Measurements from ENCODE around the gene ARPC3. TPM values are rescaled to one million over a fixed set of nuclear protein-coding genes. Genes with fewer than 3 reads are reported as not detected.
A peak's percentile ranks its signal among the peaks of the same experiment; 100 is the strongest.

ARPC3 gene
- total and polyA plus RNA-seq, 9 of the 15 experiments (the other 6 are each of a cell fraction or from before 2014, with no cell fraction given) = 74.2 to 575 (median 345) TPM

GRCh38 chr12:110403976-110404682, 46.0 kb downstream of the ARPC3 start (continued):
- no peak for TF ChIP-seq HMGN3 (IDR thresholded peaks at IDR 0.05; ENCODE audit: borderline replicate concordance, extremely low read depth, insufficient read length, low read depth, low read length)
- TF ChIP-seq ADNP (tag; IDR thresholded peaks at IDR 0.05) = no peak; the same call in 1 of the 2 replicates
- TF ChIP-seq CEBPG (CRISPR knock-in tag; IDR thresholded peaks at IDR 0.05) = no peak
- TF ChIP-seq CEBPG (tag; conservative IDR thresholded peaks at IDR 0.05 in 1 of 2, IDR thresholded peaks at IDR 0.05 in 1 of 2) = no peak
- TF ChIP-seq IFI16 (CRISPR knock-in tag; IDR thresholded peaks at IDR 0.05) = no peak
- TF ChIP-seq ZNF785 (CRISPR knock-in tag; IDR thresholded peaks at IDR 0.05) = no peak
- TF ChIP-seq PML (IDR thresholded peaks at IDR 0.05; ENCODE audit: low read length) = no peak
- no peak for TF ChIP-seq XRCC3 (IDR thresholded peaks at IDR 0.05)
- no peak for TF ChIP-seq TFAM (CRISPR knock-in tag; conservative IDR thresholded peaks at IDR 0.05)
- no peak for TF ChIP-seq ZBTB34 (CRISPR knock-in tag; IDR thresholded peaks at IDR 0.05)
- TF ChIP-seq ZNF57 (CRISPR knock-in tag; IDR thresholded peaks at IDR 0.05) = no peak
- TF ChIP-seq MECOM (CRISPR knock-in tag; IDR thresholded peaks at IDR 0.05) = no peak; the same call in 1 of the 2 replicates
- TF ChIP-seq, protein P1, sequence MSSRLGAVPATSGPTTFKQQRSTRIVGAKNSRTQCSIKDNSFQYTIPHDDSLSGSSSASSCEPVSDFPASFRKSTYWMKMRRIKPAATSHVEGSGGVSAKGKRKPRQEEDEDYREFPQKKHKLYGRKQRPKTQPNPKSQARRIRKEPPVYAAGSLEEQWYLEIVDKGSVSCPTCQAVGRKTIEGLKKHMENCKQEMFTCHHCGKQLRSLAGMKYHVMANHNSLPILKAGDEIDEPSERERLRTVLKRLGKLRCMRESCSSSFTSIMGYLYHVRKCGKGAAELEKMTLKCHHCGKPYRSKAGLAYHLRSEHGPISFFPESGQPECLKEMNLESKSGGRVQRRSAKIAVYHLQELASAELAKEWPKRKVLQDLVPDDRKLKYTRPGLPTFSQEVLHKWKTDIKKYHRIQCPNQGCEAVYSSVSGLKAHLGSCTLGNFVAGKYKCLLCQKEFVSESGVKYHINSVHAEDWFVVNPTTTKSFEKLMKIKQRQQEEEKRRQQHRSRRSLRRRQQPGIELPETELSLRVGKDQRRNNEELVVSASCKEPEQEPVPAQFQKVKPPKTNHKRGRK (tag; IDR thresholded peaks at IDR 0.05) = no peak
- 0 out of 2 replicates have a peak, but pooled peaks have one; percentile 16 for TF ChIP-seq ARID1B (IDR thresholded peaks at IDR 0.05)
- no peak for TF ChIP-seq ZNF780A (CRISPR knock-in tag; IDR thresholded peaks at IDR 0.05)
- TF ChIP-seq, protein P2, sequence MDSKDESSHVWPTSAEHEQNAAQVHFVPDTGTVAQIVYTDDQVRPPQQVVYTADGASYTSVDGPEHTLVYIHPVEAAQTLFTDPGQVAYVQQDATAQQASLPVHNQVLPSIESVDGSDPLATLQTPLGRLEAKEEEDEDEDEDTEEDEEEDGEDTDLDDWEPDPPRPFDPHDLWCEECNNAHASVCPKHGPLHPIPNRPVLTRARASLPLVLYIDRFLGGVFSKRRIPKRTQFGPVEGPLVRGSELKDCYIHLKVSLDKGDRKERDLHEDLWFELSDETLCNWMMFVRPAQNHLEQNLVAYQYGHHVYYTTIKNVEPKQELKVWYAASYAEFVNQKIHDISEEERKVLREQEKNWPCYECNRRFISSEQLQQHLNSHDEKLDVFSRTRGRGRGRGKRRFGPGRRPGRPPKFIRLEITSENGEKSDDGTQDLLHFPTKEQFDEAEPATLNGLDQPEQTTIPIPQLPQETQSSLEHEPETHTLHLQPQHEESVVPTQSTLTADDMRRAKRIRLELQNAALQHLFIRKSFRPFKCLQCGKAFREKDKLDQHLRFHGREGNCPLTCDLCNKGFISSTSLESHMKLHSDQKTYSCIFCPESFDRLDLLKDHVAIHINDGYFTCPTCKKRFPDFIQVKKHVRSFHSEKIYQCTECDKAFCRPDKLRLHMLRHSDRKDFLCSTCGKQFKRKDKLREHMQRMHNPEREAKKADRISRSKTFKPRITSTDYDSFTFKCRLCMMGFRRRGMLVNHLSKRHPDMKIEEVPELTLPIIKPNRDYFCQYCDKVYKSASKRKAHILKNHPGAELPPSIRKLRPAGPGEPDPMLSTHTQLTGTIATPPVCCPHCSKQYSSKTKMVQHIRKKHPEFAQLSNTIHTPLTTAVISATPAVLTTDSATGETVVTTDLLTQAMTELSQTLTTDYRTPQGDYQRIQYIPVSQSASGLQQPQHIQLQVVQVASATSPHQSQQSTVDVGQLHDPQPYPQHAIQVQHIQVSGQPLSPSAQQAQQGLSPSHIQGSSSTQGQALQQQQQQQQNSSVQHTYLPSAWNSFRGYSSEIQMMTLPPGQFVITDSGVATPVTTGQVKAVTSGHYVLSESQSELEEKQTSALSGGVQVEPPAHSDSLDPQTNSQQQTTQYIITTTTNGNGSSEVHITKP (IDR thresholded peaks at IDR 0.05; ENCODE audit: partially characterized antibody) = peak; percentile 21
- no peak for TF ChIP-seq ZNF280A (IDR thresholded peaks at IDR 0.05; ENCODE audit: low read depth, partially characterized antibody)
- TF ChIP-seq CXXC5 (CRISPR knock-in tag; IDR thresholded peaks at IDR 0.05) = no peak
- no peak for TF ChIP-seq STAG1 (CRISPR knock-in tag; IDR thresholded peaks at IDR 0.05; ENCODE audit: borderline replicate concordance)
- TF ChIP-seq ZC3H8 (IDR thresholded peaks at IDR 0.05) = no peak
